Keratinocyte (primary cell): ENCODE measurements around the gene SLCO2B1. TPM values are rescaled to one million over a fixed set of nuclear protein-coding genes. Genes with fewer than 3 reads are reported as not detected.
A peak's percentile ranks its signal among the peaks of the same experiment; 100 is the strongest.

Source experiments
- DNase-seq: peaks from one replicate; pipeline ENCODE4 v3.0.0-alpha.2; 2011; ENCODE audit warnings: low read depth, missing footprints, low spot score
- FAIRE-seq: peaks from 2 replicates; lab custom pipeline; 2011; peaks lifted over from hg19 to GRCh38; lab: Jason Lieb, UNC
- H2AFZ ChIP-seq: 2 replicates; pipeline ENCODE4 v1.6.0; 2012; ENCODE audit warnings: low read length, control low read depth, inconsistent platforms; ENCODE audit not compliant: control insufficient read depth
- H3K27ac ChIP-seq: 2 replicates; pipeline ENCODE4 v1.5.1; 2011; ENCODE audit warnings: low read length; ENCODE audit not compliant: control insufficient read depth, insufficient read depth
- H3K27me3 ChIP-seq: 3 replicates; pipeline ENCODE4 v1.6.0; 2011; ENCODE audit warnings: low read length; ENCODE audit not compliant: control insufficient read depth, insufficient read depth; ENCODE audit errors: extremely low read depth
- H3K36me3 ChIP-seq, 2 experiments: 2 replicates in 1 of 2; 3 replicates in 1 of 2; pipeline ENCODE4 v1.5.1; 2011; ENCODE audit warnings: low read length in 2 of 2, mild to moderate bottlenecking in 1 of 2; ENCODE audit not compliant: control insufficient read depth in 2 of 2, insufficient read depth in 2 of 2; ENCODE audit errors: extremely low read depth in 1 of 2
- H3K4me1 ChIP-seq: 3 replicates; pipeline ENCODE4 v1.5.1; 2011; ENCODE audit warnings: low read length; ENCODE audit not compliant: control insufficient read depth, insufficient read depth; ENCODE audit errors: extremely low read depth
- H3K4me2 ChIP-seq: 3 replicates; pipeline ENCODE4 v1.6.0; 2011; ENCODE audit warnings: low read depth, low read length; ENCODE audit not compliant: control insufficient read depth, insufficient read depth; ENCODE audit errors: extremely low read depth
- H3K4me3 ChIP-seq, 3 experiments: fragments of 200-600 bp in 1 of 3; sonication (generic) in 1 of 3; 2 replicates in 2 of 3; 3 replicates in 1 of 3; pipeline ENCODE4 v1.5.1; 2011 to 2016; ENCODE audit warnings: low read length in 3 of 3, mild to moderate bottlenecking in 3 of 3, control low read depth in 2 of 3, inconsistent platforms in 1 of 3, low read depth in 1 of 3, mixed read lengths in 1 of 3, mixed run types in 1 of 3, moderate library complexity in 1 of 3; ENCODE audit not compliant: control insufficient read depth in 2 of 3, insufficient read depth in 2 of 3; ENCODE audit errors: extremely low read depth in 1 of 3
- H3K79me2 ChIP-seq: 2 replicates; pipeline ENCODE4 v1.6.0; 2012; ENCODE audit warnings: low read length; ENCODE audit not compliant: control insufficient read depth, insufficient read depth
- H3K9ac ChIP-seq: 3 replicates; pipeline ENCODE4 v1.6.0; 2011; ENCODE audit warnings: low read length; ENCODE audit not compliant: control insufficient read depth, insufficient read depth; ENCODE audit errors: extremely low read depth
- H3K9me1 ChIP-seq: 3 replicates; pipeline ENCODE4 v1.6.0; 2011; ENCODE audit warnings: low read length; ENCODE audit not compliant: control insufficient read depth, insufficient read depth; ENCODE audit errors: extremely low read depth
- H3K9me3 ChIP-seq: 2 replicates; pipeline ENCODE4 v1.5.1; 2012; ENCODE audit warnings: low read depth, low read length; ENCODE audit not compliant: control insufficient read depth
- H4K20me1 ChIP-seq: 3 replicates; pipeline ENCODE4 v1.6.0; 2011; ENCODE audit warnings: low read length; ENCODE audit not compliant: control insufficient read depth, insufficient read depth; ENCODE audit errors: extremely low read depth
- CTCF ChIP-seq, 3 experiments: IDR thresholded peaks in 1 of 3; conservative IDR thresholded peaks in 1 of 3; optimal IDR thresholded peaks in 1 of 3; 2 replicates in 2 of 3; 3 replicates in 1 of 3; pipeline versions ENCODE3 to v1.5.1; 2011; ENCODE audit warnings: low read length in 3 of 3, mild to moderate bottlenecking in 3 of 3, moderate library complexity in 2 of 3, control low read depth in 1 of 3, inconsistent platforms in 1 of 3; ENCODE audit not compliant: insufficient read depth in 2 of 3; ENCODE audit errors: extremely low read depth in 1 of 3
- EZH2 ChIP-seq: IDR thresholded peaks from one replicate; pipeline ENCODE4 v1.6.1; 2012; ENCODE audit warnings: inconsistent platforms, mild to moderate bottlenecking, low read length, moderate library complexity
- dilution Hi-C: fragments of 300-500 bp; cut with MboI; formaldehyde crosslinking; loops from one replicate; pipeline ENCODE4 v1.7.0; 2020; ENCODE audit warnings: low sequenced_read_pairs; ENCODE audit not compliant: extremely low pct_ligation_motif_present
- polyA plus RNA-seq, 5 experiments: library from polyadenylated mRNA; depleted of rRNA in 3 of 5; stranded (reverse) in 3 of 5; stranded (forward) in 1 of 5; unstranded in 1 of 5; fragments of >200 nt; gene quantifications; 1 replicate in 1 of 5; 2 replicates in 3 of 5; 3 replicates in 1 of 5; pipeline versions ENCODE4 v1.2.1 to v1.2.3, GENCODE V29; 2011 to 2012; ENCODE audit warnings: missing spikeins in 2 of 5, low read depth in 1 of 5, low replicate concordance in 1 of 5

The SLCO2B1 gene
- polyA plus RNA-seq, 1 donor (not counting 4 experiments of a cell fraction or from before 2014, with no cell fraction given) = not detected

DNA sequence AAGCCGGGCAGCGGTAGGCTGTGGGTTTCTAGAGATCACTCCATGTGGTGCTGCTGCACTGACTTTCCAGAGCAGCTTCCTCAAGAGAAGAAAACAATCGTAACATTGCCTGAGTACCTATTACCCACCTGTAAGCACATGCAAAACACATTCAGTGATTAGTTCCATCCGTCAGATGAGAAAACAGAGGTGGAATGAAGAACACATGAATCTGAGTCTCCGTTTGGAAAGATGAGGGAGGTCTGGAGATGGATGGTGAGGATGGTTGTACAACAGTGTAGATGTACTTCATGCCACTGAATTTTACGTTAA lies 7.5 kb upstream of the SLCO2B1 start:
- H4K20me1 ChIP-seq = no peaks in the 10 kb centered on the region
- no peak overlapping the region for H3K9ac ChIP-seq
- TF ChIP-seq CTCF (optimal IDR thresholded peaks at IDR 0.05 in 1 of 3, IDR thresholded peaks at IDR 0.05 in 1 of 3, conservative IDR thresholded peaks at IDR 0.05 in 1 of 3; ENCODE audit: extremely low read depth in 1 of 3, insufficient read depth in 2 of 3, low read length in 3 of 3) (no peak), EZH2 (no peak)
- no peak overlapping the region for H2AFZ ChIP-seq
- no peaks in the 10 kb centered on the region for H3K9me3 ChIP-seq
- H3K27me3 ChIP-seq = peaks cover 6% of the 10 kb centered on the region
- FAIRE-seq (no peak), DNase-seq (no peak)
- no peaks in the 10 kb centered on the region for H3K36me3 ChIP-seq
- no peaks in the 10 kb centered on the region for H3K79me2 ChIP-seq
- peak overlapping the region; percentile 2 for H3K4me2 ChIP-seq
- no peaks in the 10 kb centered on the region for H3K9me1 ChIP-seq
- dilution Hi-C loops = no loop called here
- H3K4me3 ChIP-seq = no peak overlapping the region
- H3K27ac ChIP-seq = no peak overlapping the region
- H3K4me1 ChIP-seq = peaks cover 10% of the 10 kb centered on the region

- H3K4me1 ChIP-seq = peaks cover 10% of the 10 kb centered on the region
- H2AFZ ChIP-seq = no peak overlapping the region
- H3K27me3 ChIP-seq = peaks cover 6% of the 10 kb centered on the region
- no peak overlapping the region for H3K9ac ChIP-seq
- H3K9me3 ChIP-seq = no peaks in the 10 kb centered on the region
- TF ChIP-seq CTCF (optimal IDR thresholded peaks at IDR 0.05 in 1 of 3, IDR thresholded peaks at IDR 0.05 in 1 of 3, conservative IDR thresholded peaks at IDR 0.05 in 1 of 3; ENCODE audit: extremely low read depth in 1 of 3, insufficient read depth in 2 of 3, low read length in 3 of 3) (no peak), EZH2 (no peak)
- no peaks in the 10 kb centered on the region for H3K9me1 ChIP-seq
- H3K36me3 ChIP-seq = no peaks in the 10 kb centered on the region
- H4K20me1 ChIP-seq = no peaks in the 10 kb centered on the region
- no peak overlapping the region for H3K4me2 ChIP-seq
- FAIRE-seq (no peak), DNase-seq (no peak)
- H3K27ac ChIP-seq = no peak overlapping the region
- no peak overlapping the region for H3K4me3 ChIP-seq
- dilution Hi-C loops = no loop called here
- no peaks in the 10 kb centered on the region for H3K79me2 ChIP-seq
Observed at GRCh38 chr11:75144716-75145014, 6.2 kb upstream of the SLCO2B1 start.
